HG03457 (cell line): ENCODE results near the gene NECAB3.
A peak's percentile ranks its signal among the peaks of the same experiment; 100 is the strongest.
"Not testable (repeated sequence)": the region's sequence is repeated elsewhere in the genome, so short reads cannot be mapped to it uniquely, and the experiment has no call there.

Source experiments
- ATAC-seq: cut with Tn5 transposase; IDR thresholded peaks from one replicate; pipeline ENCODE4 v1.9.1; 2021; ENCODE audit warnings: moderate number of reproducible peaks; ENCODE audit not compliant: unreplicated experiment

Gene NECAB3, protein sequence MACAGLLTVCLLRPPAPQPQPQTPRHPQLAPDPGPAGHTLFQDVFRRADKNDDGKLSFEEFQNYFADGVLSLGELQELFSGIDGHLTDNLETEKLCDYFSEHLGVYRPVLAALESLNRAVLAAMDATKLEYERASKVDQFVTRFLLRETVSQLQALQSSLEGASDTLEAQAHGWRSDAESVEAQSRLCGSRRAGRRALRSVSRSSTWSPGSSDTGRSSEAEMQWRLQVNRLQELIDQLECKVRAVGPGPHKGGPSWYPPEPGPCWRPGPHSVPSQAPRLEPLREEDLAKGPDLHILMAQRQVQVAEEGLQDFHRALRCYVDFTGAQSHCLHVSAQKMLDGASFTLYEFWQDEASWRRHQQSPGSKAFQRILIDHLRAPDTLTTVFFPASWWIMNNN

DNA sequence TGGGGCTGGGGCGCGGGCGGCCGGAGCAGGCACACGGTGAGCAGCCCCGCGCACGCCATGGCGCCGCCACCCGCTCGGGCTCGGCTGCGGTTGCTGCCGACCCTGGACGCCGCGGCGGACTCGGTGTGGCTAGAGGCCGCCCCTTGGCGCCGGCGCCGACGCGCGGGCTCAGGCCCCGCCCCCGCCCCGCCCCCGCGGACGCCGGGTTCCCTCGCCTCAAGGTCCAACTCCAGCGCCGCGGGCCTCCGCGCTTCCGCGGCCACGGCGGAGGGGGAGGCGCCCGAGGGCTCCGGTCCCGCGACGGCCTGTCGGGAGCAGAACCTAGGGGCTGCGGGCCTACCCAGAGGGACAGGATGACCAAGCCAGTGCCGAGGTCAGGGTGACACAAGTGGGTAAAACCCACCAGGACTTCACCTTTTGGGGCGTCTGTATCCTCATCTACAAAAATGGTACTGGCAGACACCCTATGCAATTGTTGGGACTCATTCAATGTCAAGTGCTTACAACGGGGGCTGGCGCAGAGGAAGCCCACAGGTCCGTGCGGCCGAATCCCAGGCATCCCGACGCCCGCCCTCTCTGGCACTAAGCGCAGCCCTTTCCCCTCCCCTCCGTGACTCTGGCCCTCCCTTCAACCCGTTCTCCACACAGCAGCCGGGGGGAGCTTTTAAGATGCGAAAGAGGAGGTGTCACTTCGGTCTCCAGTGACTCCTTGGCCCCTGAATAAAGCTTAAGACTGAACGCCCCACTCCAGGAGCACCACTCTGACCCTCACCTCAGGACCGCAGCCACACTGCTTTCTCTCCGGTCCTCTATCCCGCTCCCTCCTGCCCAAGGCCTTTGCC lies at the start of gene NECAB3:
Gene NECAB3 (minus strand): TSS at position 135 of the 842 bp plus-strand sequence. CDS start 76 bp downstream, at position 59.
- ATAC-seq, result no peak

DNA sequence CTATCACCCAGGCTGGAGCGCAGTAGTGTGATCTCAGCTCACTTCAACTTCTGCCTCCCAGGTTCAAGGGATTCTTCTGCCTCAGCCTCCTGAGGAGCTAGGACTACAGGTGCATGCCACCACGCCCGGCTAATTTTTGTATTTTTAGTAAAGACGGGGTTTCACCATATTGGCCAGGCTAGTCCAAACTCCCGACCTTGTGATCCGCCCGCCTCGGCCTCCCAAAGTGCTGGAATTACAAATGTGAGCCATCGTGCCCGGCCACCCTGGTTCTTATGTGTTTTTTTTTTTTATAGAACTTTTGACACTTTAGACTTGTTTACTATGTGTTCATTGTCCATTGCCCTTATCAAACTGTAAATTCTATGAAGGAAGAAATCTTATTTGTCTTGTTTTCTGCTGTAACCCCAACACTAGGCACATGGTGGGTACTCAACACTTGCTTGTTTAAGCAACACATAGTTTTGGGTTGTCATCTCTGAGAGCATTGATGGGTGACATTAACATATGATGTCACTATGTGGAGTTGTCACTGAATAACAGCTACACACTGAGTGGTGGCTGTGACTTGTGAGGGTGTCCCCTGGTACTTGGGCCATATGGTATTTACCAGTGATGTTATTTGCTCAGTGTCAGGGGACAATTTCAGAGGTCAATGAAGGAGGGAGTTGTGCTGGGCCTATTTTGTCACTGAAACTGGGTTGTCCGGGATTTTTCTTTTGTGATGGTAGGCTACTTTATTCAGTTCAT lies 47.3 kb upstream of the NECAB3 start:
- ATAC-seq, result no peak

DNA sequence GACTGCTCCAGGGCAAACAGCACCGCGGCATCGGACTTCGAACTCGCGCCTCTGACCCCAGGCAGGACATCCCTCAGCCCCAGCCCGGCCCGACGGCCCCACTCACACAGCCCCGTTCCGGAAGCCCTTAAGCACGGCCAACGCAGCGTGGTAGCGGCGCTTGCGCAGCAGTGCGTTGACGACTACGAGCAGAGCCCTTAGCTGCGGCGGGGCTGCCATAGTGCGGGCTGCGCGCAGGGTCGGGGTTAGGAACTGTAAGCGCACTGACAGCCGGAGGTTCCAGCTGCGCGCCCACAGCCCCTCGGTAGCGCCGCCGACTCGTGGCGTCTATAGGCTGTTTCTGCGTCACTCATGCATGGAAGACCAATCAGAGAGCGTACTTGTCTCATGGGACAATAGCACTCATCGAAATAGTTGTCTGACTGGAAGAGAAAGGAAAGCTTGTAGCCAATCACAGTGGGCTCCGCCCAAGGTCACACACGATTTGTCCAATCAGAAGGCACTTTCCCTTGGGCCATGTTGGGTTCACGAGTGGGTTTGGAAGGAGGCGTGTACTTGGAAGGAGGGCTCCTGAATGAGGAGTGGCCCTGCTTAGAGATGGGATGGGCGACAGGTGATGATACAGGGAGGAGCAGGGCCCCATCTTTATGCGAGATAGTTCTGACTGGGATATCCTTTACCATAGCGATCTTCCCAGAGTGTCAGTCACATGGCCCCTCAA lies 45.9 kb upstream of the NECAB3 start, which contains the start of gene PXMP4:
Gene PXMP4 (minus strand): TSS at position 322 of the 721 bp plus-strand sequence. CDS start 103 bp downstream, at position 219.
- ATAC-seq, result peak; percentile 83

DNA sequence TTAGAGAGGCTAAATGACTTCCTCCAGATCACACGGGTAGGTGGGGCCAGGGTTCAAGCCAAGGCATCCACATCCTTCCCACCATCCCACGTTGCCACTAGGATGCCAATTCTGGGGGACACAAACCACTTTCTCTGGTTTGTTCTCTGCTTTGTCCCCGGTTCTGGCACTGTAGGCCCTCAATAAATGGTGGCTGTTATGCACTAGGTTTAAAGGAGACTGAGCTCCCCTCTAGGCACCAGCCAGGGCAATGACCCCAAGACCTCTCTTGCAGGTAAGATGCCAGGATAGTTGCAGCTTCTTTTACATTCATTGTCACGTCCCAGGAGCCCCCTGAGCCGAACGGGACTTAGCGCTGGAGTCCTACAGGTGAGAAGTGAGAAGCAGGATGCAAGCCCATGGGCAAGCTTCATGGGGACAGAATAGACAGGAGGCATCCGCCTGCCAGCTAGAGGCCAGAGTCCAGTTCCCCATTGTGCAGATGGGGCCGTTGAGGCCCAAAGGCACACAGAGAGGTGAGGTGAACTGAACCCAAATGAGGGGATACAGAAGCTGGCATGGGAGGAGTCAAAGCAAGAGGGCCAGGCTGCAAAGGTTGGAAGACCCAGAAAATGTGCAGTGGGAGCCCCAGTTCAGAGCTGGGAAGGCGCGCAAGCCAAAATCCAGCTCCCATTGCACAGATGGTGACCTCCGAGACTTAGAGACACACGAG lies 45.2 kb upstream of the NECAB3 start:
- no peak for ATAC-seq

DNA sequence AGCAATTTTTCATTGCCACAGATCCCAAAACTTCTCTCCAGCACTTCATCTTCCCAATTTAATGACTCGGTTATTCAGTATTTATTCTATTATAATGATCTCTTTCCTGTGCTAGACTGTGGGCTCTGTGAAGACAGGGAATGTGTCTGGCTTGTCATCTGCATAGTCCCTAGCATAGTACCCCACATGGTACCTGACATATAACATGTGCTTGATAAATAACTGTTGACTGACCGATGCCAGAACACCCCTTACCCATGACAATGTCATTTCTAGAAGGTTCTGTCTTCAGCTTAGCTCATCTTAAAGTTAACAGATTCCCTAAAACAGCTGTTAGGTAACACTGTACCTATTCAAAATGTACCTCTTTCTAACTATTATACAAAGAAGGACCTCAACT lies 42.3 kb upstream of the NECAB3 start:
- ATAC-seq, result no peak

DNA sequence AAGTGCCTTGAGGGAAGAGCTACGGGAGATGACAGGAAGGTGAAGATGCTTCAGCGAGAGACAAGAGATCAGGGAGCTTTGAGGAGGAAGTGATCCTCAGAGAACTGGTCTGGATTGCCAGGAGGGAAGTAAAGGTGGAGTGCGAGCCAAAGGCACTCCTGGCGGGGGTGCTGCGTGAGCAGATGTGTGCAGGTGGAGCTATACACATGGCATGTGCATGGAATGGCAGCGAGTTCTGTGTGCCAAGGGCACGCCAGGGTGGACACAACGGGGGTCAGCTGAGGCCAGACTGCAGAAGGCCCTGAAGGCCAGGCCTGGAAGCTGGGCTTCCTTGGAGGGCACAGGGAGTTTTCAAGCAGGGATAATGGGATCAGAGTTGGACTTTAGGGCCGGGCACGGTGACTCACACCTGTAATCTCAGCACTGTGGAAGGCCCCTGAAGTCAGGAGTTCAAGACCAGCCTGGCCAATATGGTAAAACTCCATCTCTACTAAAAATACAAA lies 39.7 kb upstream of the NECAB3 start:
- no peak for ATAC-seq

DNA sequence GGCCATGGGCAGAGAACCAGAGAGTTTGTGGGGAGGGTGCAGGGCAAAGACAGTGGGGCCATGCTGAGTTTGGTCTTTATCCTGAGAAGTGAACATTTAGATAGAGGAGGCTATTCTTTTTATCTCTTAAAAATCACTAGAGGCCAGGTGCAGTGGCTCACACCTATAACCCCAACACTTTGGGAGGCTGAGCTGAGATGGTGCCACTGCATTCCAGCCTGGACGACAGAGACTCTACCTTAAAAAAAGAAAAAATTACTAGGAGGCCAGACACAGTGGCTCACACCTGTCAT lies 37.2 kb upstream of the NECAB3 start:
- ATAC-seq, result no peak

DNA sequence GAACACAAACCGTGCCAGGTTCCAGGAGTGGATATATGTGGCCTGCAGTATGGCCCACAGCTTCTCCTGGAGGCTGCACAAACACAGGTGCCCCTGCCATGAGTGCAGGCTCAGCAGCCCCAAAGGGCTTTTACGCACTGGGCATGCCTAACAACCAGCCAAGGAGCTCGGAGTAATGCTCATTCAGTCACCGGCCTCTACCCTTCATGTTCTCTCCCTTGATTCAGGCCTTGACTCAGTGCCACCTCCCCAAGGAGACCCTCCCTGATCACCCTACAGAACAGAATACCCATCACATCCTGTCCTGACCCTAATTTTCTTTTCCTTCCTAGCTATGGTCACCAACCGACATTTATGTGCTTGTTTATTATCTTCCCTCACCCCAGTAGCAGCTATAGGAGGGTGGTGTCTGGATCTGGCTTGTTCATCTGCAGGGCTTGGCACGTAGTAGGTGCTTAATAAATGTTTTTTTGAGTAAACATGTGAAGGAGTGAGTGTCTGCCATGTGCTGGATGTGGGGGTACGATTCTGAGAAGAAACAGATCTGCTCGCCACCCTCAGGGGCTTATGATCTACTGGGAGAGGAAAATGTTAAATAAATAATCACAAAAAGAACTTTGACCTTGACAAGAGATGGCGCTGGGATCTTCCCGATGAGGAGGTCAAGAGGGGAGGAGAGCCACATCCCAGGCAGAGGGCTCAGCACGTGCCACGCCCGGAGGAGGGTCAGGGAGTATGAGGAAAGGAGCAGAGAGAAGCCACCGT lies 36.6 kb upstream of the NECAB3 start:
- no peak for ATAC-seq

DNA sequence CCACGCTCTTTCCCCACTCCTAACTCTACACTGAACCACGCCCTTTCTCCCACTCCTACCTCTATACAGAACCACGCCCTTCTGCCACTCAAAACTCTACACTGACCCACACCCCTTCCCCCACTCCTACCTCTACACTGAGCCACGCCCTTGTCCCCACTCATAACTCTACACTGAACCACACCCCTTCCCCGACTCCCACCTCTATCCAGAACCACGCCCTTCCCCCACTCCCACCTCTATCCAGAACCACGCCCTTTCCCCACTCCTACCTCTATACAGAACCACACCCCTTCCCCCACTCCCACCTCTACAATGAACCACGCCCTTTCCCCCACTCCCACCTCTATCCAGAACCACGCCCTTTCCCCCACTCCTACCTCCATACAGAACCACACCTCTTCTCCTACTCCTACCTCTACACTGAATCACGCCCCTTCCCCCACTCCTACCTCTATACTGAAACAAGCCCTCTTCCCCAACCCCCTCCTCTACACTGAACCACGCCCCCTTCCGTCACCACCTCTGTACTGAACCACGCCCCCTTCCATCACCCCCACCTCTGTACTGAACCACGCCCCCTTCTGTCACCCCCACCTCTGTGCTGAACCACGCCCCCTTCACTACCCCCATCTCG lies 35.8 kb upstream of the NECAB3 start:
- ATAC-seq, result no peak

DNA sequence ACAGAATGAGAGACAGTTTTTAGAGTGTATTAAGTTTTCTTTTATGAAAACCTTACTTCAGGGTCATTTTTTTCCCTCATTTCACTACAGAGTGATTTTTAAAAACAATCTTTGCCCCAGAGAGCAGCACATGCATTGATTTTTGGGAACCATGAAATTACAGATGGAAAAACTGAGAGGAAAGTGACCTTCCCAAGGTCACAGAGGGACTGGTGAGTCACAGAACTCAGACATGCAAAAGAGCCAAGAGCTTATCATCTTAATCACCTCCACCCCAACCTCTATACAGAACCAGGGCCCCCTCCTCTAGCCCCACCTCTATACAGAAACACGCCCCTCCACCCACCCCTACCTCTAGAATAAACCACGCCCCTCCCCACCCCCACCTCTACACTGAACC lies 35.2 kb upstream of the NECAB3 start:
- no peak for ATAC-seq

DNA sequence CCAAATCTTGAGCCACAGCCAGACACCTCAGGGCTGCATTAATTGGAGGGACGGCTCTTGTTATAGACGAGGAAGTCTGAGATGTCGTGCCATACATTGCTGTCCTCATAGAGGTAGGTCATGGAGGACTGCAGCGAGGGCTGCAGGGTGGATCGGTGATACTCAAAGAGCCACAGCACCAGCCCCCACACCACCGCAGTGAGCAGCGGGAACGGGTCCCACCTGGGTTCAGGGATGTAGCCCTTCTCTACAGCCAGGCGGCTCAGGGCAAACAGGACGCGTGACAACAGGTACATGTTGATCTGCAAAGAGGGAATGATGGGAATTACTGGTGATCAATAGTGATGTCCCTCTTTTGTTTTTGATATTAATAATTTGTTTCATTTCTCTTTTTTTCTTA lies 33.4 kb upstream of the NECAB3 start:
- ATAC-seq, result no peak

DNA sequence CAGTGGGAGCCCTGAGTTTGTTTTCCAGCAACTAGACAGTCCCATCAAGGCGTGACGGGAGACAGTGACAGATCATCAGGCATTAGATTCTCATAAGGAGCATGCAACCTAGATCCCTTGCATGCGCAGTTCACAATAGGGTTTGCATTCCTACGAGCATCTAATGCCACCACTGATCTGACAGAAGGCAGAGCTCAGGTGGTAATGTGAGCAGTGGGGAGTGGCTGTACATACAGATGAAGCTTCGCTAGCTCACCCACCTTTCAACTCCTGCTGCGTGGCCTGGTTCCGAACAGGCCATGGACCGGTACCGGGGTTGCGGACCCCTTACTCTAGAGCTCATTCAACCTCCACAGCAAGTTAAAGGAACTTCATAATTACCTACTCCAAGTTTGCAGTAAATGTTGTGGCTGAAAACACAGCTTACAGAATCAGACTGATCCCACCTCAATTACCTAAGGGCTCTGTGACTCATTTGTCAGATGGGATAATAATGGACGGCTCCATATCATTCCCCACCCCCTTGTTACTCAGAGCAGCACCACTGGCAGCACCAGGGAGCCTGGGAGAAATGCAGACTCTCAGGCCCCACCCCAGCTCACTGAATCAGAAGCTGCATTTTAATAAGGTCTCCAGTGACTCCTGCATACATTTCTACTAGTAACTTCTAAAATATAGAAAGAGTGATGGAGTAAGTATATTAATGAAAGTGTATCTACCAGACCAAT lies 30.1 kb upstream of the NECAB3 start:
- no peak for ATAC-seq

DNA sequence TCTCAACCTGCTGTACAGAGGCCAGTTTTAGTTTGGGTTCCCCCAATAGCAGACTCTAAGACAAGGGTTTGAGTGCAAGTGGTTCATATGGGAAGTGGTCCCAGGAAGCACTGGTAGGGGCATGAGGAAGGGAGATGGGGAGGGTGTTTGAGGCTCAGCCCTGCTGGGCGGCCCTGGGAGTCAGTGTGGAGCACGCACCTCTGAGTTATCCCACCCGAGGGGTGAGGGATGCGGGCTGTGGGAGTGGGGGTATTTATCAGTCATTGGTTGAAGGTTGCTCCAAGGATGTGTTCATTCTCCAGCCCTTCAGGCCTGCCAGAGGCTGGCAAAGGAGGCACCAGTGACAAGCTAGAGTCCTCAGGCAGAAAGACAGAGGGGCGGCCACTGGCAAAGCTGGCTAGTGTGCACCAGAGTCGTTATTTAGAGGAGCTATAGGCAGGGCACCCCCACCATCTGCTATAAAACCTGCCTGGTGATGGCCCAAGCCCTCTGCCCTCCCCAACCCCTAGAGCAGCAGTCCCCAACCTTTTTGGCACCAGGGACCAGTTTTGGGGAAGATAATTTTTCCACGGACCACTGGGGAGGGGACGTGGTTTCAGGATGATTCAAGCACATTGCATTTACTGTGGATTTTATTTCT lies 29.4 kb upstream of the NECAB3 start:
- no peak for ATAC-seq

DNA sequence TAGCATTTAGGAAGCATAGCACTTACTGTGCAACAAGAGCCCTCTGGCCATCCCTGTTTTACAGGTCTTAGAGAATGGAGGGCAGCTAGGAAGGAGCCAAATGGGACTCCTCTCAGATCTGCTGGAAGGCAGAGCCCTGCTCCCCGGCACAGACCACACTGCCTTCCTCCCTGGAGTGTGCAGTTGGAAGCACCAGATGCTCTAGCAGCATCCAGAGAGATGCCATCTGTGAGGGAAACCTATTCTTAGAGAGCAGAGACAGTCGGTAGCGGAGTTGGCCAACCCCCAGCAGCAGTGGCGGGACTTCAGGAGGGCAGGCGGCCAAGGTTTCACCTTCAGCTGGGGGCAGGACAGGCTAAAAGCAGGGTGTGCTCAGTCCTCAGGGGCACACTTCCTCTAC lies 28.6 kb upstream of the NECAB3 start:
- no peak for ATAC-seq

DNA sequence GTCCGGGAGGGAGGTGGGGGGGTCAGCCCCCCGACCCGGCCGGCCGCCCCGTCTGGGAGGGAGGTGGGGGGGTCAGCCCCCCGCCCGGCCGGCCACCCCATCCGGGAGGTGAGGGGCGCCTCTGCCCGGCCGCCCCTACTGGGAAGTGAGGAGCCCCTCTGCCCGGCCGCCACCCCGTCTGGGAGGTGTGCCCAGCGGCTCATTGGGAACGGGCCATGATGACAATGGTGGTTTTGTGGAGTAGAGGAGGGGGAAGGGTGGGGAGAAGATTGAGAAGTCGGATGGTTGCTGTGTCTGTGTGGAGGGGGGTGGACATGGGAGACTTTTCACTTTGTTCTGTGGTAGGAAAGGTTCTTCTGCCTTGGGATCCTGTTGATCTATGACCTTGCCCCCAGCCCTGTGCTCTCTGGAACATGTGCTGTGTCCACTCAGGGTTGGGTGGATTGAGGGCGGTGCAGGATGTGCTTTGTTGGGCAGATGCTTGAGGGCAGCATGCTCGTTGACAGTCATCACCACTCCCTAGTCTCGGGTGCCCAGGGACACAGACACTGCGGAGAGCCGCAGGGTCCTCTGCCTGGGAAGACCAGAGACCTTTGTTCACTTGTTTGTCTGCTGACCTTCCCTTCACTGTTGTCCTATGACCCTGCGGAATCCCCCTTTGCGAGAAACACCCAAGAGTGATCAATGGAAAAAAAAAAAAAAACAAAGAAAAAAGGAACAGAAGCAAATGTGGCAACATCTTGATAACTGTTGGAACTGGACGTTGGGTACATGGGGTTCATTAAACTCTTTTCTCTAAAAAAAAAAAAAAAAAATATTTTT lies 27.6 kb upstream of the NECAB3 start:
- no peak for ATAC-seq

DNA sequence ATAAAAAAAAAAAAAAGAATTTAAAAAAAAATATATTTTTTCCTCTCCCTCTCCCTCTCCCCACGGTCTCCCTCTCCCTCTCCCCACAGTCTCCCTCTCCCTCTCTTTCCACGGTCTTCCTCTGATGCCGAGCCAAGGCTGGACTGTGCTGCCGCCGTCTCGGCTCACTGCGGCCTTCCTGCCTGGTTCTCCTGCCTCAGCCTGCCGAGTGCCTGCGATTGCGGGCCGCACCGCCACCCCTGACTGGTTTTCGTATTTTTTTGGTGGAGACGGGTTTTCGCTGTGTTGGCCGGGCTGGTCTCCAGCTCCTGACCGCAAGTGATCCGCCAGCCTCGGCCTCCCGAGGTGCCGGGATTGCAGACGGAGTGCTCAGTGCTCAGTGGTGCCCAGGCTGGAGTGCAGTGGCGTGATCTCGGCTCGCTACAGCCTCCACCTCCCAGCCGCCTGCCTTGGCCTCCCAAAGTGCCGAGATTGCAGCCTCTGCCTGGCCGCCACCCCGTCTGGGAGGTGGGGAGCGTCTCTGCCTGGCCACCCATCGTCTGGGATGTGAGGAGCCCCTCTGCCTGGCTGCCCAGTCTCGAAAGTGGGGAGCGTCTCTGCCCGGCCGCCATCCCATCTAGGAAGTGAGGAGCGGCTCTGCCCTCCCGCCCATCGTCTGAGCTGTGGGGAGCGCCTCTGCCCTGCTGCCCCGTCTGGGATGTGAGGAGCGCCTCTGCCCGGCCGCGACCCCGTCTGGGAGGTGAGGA lies 26.6 kb upstream of the NECAB3 start:
- ATAC-seq, result not testable (repeated sequence)
